ENCODE measurements around the gene RIPPLY3. TPM values are rescaled to one million over a fixed set of nuclear protein-coding genes. Genes with fewer than 3 reads are reported as not detected.

RIPPLY3 gene
- total and polyA plus RNA-seq, 2 of the 13 experiments (the other 11 are each of a cell fraction or from before 2014, with no cell fraction given) = 0.09 to 2.9 TPM

DNA sequence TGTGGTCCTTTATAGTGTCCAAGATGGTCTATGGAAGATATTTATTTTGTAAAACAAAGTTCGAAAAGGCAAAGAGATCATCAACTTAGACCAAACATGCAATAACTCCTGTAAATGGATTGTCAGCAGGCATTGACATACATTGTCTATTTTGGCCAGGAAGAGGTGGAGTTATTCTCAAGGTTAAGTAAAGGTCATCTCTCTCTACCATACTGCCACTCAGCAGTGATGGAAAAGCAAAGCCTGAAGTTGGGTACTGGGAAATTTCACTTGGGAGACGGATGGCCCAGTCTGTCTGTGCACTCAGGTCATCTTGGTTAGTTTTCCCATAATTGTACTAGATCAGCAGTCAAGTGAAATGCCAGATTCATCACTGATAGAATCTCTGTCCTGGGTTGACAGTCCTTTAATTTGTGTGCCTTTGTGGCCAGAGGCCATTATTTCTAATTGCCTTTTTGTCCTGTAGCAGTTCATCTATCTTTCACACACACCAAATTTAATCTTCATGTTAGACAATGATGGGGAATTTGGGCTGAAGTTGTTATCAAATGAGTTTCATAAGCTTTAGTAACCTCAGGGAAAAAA lies 48.9 kb downstream of the RIPPLY3 start (continued):
- TF ChIP-seq HNF4A (CRISPR knock-in tag; IDR thresholded peaks at IDR 0.05) (0 out of 2 replicates have a peak, but pooled peaks have one; percentile 5), ZNF430 (CRISPR knock-in tag; IDR thresholded peaks at IDR 0.05) (no peak), RARA (CRISPR knock-in tag; IDR thresholded peaks at IDR 0.05) (peak; percentile 55), MAF1 (CRISPR knock-in tag; IDR thresholded peaks at IDR 0.05; ENCODE audit: borderline replicate concordance) (no peak)

- in situ Hi-C loops (cut with HindIII; ENCODE audit: extremely low pct_ligation_motif_present, low pct_unique_long_range_greater_than_20kb) = no loop called here
- Histone ChIP-seq H3K4me3 (replicated peaks in 1 of 3; ENCODE audit: insufficient read depth in 1 of 3, low read depth in 2 of 3, low read length in 3 of 3) (no peak overlapping the region), H3K27ac (ENCODE audit: extremely low read length, insufficient read depth, low read length) (no peak overlapping the region), H3K36me3 (replicated peaks in 1 of 2; ENCODE audit: control insufficient read depth in 1 of 2, insufficient read depth in 2 of 2, low read length in 2 of 2) (no peaks in the 10 kb centered on the region), H3K9ac (ENCODE audit: insufficient read depth, low read depth, low read length) (no peak overlapping the region), H3K4me1 (ENCODE audit: insufficient read depth, low read length) (peaks cover 44% of the 10 kb centered on the region), H3K27me3 (ENCODE audit: control insufficient read depth in 1 of 2, insufficient read depth in 2 of 2, low read length in 2 of 2) (no peaks in the 10 kb centered on the region), H3K4me2 (ENCODE audit: low read depth, low read length) (no peak overlapping the region), H4K20me1 (ENCODE audit: insufficient read depth, low read length) (no peaks in the 10 kb centered on the region), H2AFZ (ENCODE audit: low read length) (no peak overlapping the region), H3K79me2 (ENCODE audit: insufficient read depth, low read length) (no peaks in the 10 kb centered on the region), H3K9me3 (ENCODE audit: low read length) (peaks cover 5% of the 10 kb centered on the region; the same call in 1 of the 2 replicates)
- WGBS (ENCODE audit: low lambda C conversion rate) = 81% methylated on average over 6 of the region's 7 CpGs
- no peak for FAIRE-seq
- intact Hi-C loops (cut with micrococcal nuclease; ENCODE audit: unreplicated experiment) = no loop called here
- TF ChIP-seq KMT2A (CRISPR knock-in tag; IDR thresholded peaks at IDR 0.05) = no peak
- no peak for TF ChIP-seq ZSCAN30 (CRISPR knock-in tag; IDR thresholded peaks at IDR 0.05)
- TF ChIP-seq ZNF850 (CRISPR knock-in tag; conservative IDR thresholded peaks at IDR 0.05) = no peak
- no peak for TF ChIP-seq ZBTB7B (CRISPR knock-in tag; IDR thresholded peaks at IDR 0.05)
- no peak for TF ChIP-seq HNF4G (IDR thresholded peaks at IDR 0.05; ENCODE audit: borderline replicate concordance, low read depth, low read length)
- TF ChIP-seq HNF4G (CRISPR knock-in tag; IDR thresholded peaks at IDR 0.05; ENCODE audit: borderline replicate concordance, low read depth) = no peak
- POLR2A ChIA-PET = no interaction called here
- ATAC-seq = no peak
- DNase-seq (ENCODE audit: low spot score) = no peak
- CTCF ChIA-PET (ENCODE audit: low intra/inter-chr PET ratio, low total read pairs) = no interaction called here
- no TSS peak for BruUV-seq (replicated peaks)
These were observed 51.1 kb downstream of the RIPPLY3 start for GRCh38 chr21:37057614-37058013.

All from HepG2 (cell line).